Left forelimb (tissue), 1 donor: ENCODE measurements around the gene PEX16.
"Not testable (repeated sequence)": the region's sequence is repeated elsewhere in the genome, so short reads cannot be mapped to it uniquely, and the experiment has no call there.

ENCODE experiments used
- DNase-seq: peaks from one replicate; pipeline ENCODE4 v3.0.0-alpha.2; 2018; ENCODE audit warnings: low spot score

Gene PEX16

GRCh38 chr11:45918331-45918941 is 759 bp upstream of the PEX16 start:
- DNase-seq = no peak

GRCh38 chr11:45917286-45917622 is 423 bp downstream of the PEX16 start:
- no peak for DNase-seq

GRCh38 chr11:45915446-45915845 is 2.2 kb downstream of the PEX16 start:
- no peak for DNase-seq

- DNase-seq = no peak
Measured at GRCh38 chr11:45913942-45914635, 3.6 kb downstream of the PEX16 start.

GRCh38 chr11:45913514-45913913 is 4.2 kb downstream of the PEX16 start:
- no peak for DNase-seq

- no peak for DNase-seq
Measured at GRCh38 chr11:45910623-45911022, 7.1 kb downstream of the PEX16 start.

- no peak for DNase-seq
Measured at GRCh38 chr11:45909594-45910475, 7.8 kb downstream of the PEX16 start.

- DNase-seq = no peak
Measured at GRCh38 chr11:45907911-45908370, 9.7 kb downstream of the PEX16 start.

GRCh38 chr11:45906965-45907611 is 10.6 kb downstream of the PEX16 start, which contains the start of gene FREY1:
Gene FREY1 (minus strand): TSS chr11:45907271. CDS start chr11:45907245, 26 bp downstream.
- no peak for DNase-seq

GRCh38 chr11:45906096-45906682 is 11.5 kb downstream of the PEX16 start:
- no peak for DNase-seq

- not testable (repeated sequence) for DNase-seq
Measured at GRCh38 chr11:45905576-45905975, 12.1 kb downstream of the PEX16 start.

- no peak for DNase-seq
Measured at GRCh38 chr11:45905095-45905494, 12.6 kb downstream of the PEX16 start.

- DNase-seq = no peak
Measured at GRCh38 chr11:45904309-45904915, 13.3 kb downstream of the PEX16 start.

- DNase-seq = no peak
Measured at GRCh38 chr11:45902452-45903380, 15.0 kb downstream of the PEX16 start.

- DNase-seq = no peak
Measured at GRCh38 chr11:45901626-45902025, 16.1 kb downstream of the PEX16 start.

GRCh38 chr11:45900916-45901617 is 16.6 kb downstream of the PEX16 start:
- DNase-seq = no peak

- DNase-seq = not testable (repeated sequence)
Measured at GRCh38 chr11:45900175-45900800, 17.4 kb downstream of the PEX16 start.

GRCh38 chr11:45899448-45900174 is 18.1 kb downstream of the PEX16 start:
- peak; percentile 92 for DNase-seq

- DNase-seq = no peak
Measured at GRCh38 chr11:45899086-45899447, 18.6 kb downstream of the PEX16 start.
